ENCODE results near the gene TMPRSS7.
"Not testable (repeated sequence)": the region's sequence is repeated elsewhere in the genome, so short reads cannot be mapped to it uniquely, and the experiment has no call there.

Gene TMPRSS7

DNA sequence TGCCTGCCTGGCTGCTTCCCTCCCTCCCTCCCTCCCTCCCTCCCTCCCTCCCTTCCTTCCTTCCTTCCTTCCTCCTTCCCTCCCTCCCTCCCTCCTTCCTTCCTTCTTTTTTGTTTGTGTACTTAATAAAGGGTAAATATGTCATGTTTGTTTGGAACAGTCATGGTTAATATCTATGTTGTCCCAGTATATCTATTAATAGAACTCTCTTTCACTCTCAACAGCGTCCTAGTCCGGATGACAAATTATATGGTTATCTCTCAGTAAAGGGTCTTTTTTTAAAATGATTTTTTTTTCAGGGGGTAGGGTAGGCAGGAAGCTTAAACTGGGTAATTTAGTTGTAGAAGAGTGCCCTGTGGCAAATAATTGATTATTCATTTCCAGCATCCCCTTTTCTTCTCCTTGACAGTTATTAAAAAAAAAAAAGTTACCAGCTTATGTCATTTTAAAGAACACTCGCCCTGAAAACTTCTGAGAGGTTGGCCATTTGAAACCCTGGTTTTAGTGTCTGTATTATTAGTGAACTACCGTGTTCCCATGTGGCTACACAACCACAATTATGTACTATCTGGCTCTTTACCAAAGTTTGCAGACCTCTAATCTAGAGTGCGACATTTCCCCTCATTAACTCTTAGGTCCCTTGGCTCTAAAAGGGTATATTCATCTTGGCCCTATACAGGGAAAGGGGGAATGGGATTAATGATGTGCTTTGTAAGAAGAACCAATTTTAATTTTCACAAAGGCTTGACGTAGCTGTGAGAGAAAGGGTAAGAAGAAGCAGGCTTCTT lies 22.1 kb upstream of the TMPRSS7 start:
- DNase-seq (ENCODE audit: low read depth) = no peak

DNA sequence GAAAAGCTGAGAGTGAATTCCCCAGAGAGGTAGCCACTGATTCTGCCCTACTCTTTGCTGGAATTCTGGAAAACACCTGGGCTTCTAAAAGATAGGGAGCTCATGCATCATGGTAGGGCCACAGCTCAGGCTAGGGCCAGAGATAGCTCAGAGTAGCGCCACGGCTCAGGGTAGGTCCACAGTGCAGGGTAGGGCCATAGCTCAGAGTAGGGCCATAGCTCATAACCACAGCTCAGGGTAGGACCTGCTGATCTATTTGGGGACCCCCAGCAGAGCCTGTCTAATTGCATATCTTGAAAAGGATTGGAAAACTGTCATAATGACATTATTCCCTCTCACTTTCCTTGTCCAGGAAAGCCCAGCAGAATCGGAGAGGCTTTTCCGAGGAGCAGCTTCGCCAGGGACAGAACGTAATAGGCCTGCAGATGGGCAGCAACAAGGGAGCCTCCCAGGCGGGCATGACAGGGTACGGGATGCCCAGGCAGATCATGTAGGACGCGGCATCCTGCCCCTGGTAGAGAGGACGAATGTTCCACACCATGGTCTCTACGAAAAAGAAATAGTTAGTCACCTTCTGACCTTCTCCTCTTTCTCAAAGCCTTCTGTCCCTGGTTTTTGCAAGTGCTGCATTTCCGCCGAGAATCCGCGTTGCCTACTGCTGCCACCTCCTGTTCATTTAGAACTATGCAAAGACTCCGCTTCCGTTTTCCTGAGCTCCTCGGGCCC lies 21.3 kb upstream of the TMPRSS7 start:
- DNase-seq (ENCODE audit: low read depth) = peak; percentile 53

DNA sequence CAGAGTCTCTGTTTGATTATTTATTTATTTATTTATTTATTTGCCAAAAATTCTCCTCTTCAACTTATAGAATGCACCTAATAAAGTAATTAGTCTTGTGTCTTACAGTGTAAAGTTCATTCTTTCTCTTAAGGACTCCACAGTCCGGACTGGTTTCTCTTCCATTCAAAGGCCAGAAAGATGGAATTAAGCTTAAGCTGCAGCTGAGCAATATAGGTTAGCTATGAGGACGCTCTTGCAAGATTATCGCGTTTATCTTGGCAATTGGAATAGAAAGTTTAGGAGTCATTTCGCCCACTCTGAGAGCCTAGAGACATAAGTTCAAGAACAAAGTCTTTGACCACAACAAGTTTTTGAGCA lies 20.8 kb upstream of the TMPRSS7 start:
- no peak for DNase-seq (ENCODE audit: low read depth)

DNA sequence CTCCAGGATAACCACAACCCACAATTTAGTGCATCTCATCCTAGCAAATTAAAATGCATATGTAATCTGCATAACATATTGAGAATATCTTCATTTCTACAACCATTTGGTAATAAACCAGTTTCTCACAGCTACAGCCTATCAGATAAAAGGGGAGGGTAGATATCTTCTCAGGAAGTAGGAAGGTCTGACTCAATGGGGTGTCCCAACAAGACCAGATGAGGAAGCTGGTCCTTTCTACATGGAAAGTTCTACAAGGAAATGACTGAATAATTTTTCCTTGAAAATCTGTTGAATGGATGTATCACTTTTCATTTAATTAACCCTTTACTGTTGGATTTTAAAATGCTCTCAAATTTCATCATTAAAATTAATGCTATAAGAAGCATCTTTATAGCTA lies 17.4 kb upstream of the TMPRSS7 start:
- DNase-seq (ENCODE audit: low read depth) = no peak

DNA sequence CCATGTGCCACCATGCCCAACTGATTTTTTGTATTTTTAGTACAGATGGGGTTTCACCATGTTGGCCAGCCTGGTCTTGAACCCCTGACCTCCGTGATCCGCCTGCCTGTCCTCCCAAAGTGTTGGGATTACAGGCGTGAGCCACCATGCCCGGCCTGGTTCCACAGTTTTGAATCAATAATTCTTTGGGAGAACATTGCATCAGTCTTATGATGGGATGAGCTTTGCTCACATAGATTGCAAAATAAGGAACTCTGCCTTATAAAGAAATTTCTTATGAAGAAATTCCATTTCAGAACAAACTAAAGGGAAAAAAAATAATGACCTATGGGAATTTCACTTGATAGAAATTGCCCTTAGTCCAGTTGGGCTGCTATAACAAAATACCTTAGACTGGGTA lies 15.8 kb upstream of the TMPRSS7 start:
- no peak for DNase-seq (ENCODE audit: low read depth)

DNA sequence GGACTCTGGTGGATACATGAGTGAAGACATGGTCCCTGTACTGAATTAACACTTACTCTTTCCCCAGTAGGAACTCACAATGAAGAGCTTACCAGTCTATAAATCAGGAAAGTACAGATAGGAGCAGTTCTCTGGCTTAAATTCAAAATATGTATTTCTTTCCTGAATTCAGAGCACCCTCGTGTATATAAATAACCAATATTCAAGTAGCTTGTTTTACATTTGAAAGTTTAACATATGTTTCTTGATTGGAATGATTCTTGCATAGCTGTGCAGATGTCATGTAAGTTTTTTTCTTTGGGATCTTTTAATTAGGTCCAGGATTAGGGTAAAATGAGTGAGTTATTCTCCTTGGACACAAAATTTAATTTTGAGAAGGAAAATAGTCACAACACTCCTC lies 14.8 kb upstream of the TMPRSS7 start:
- no peak for DNase-seq (ENCODE audit: low read depth)

DNA sequence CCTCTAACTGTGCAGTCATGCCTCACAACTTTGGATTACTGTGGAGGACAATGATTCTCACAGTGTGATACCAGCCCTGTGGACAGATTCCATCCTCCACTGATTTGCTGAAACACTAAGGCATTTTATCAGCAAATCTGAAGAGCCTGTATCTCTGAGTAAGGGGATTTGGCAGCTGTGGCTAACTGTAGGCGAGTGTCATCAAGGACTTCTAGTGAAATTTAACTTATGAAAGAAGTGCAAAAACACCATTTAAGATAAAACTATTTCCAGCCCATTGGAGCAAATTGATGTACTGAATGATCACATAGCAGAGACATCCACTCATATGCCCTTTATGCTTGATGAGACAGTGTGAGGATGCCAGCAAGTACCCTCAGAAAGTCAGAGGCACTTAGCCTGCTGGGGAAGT lies 13.9 kb upstream of the TMPRSS7 start:
- no peak for DNase-seq (ENCODE audit: low read depth)

DNA sequence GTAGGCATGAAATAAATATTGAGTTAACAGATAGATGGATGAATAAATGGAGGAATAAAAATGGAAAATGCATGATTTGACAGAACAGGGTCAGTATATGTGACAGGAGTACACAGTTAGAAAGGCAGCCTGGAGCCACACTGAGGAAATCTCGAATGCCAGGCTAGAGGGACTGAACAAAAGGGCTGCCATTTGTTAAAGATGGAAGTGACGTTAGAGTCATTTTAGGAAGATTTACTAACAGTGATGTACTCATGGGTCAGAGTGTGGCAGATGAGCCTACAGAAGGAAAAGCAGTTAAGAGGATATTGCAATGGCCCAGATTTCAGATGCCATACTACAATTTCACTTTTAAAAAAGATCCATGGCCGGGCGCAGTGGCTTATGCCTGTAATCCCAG lies 7.4 kb upstream of the TMPRSS7 start:
- no peak for DNase-seq (ENCODE audit: low read depth)

DNA sequence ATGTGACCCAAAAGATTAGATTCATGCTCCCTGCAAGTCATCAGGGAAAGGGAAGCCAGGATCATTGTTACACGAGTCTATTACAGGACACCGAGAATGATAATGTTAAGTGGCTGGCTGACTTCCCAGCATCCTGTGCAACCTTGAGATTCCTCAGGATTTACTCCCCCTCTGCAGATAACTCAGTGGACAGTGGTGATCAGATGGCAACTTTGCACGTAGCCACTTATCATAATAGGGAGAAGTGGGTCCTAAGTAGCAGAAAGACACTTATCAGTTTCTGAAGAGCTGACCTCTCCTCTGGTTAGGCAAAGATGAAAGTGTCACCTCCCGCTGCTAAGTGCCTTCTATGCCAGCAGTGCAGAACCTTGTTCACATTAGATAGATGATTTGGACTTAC lies 6.7 kb upstream of the TMPRSS7 start:
- DNase-seq (ENCODE audit: low read depth) = no peak

DNA sequence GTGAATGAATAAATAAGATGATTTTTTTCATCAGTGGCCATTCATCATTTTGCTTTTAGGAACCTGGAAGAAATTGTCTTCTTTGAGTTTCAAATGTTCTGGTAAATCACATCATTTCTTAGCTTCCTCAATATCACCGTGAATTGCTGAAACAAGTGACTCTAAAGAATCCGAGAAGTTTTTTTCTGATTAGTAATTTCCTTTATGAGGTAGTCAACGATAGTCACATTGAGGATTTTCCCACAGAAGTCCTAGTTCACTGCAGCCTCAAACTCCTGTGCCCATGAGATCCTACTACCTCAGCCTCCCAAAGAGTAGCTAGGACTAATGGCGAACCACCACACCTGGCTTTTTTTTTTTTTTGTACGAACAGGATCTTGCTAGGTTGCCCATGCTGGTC lies 3.6 kb upstream of the TMPRSS7 start:
- DNase-seq (ENCODE audit: low read depth) = no peak

DNA sequence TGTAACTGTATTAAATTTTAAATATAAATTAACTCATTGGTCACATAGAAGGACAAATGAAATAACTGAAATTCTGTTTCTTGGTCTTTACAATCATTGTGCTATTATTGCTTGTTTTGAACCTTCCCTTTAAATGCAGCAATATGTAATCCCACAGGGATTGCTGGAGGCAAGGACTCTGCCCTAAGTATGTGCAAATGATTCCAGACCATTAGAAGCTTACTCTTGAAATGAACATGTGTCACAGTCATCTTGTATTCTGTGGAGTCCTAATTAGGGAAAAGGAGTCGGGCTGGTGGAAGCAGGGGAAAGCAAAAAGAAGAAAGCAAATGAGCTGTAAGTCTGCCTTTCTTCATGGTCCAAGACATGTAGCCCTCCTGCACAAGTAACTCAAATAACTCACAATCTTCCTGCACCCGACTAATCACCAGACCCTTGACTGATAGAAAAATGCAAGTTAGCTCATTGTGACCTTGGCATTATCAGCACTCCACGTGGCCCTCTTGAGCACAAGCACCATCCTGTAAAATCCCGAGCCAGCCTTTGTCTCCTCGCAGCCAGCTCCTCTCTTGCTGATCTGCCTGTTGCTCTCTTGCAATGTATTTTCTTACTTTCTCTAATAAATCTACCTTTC lies 2.3 kb upstream of the TMPRSS7 start:
- no peak for DNase-seq (ENCODE audit: low read depth)

DNA sequence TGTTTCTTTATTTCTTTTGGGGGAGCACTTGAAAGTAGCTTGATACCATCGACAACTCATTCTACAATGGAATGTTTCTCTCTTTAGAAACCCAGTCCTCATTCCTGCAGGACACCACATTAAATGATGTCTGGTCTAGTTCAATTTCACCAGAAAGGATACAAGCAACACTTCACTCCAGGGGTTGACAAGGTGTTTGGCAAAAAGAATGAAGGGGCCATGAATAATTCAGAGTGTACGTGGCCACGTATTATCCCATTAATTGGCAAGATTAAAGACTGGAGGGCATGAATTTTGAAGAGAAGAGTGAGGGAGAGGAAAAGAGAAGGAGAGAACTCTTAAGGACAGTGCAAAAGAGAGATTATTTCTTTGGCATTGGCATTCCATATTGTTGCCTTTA lies 705 bp downstream of the TMPRSS7 start:
- no peak for DNase-seq (ENCODE audit: low read depth)

DNA sequence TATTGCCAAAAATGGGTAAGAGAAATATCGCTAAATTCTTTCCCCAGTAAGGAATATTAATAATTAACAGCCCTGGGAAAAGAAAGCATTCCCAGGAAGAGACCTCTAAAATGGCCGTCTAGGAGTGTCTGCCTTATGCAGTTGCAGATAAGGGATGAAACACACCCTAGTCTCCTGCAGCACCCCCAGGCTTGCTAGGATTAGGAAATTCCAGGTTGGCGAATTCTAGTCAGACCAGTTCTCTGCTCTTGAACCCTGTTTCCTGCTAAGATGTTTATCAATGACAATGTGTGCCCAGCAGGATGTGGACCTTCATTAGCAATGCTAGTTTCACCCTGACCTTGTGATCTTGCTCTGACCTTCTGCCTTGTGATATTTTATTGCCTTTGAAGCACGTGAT lies 2.7 kb downstream of the TMPRSS7 start:
- not testable (repeated sequence) for DNase-seq (ENCODE audit: low read depth)

DNA sequence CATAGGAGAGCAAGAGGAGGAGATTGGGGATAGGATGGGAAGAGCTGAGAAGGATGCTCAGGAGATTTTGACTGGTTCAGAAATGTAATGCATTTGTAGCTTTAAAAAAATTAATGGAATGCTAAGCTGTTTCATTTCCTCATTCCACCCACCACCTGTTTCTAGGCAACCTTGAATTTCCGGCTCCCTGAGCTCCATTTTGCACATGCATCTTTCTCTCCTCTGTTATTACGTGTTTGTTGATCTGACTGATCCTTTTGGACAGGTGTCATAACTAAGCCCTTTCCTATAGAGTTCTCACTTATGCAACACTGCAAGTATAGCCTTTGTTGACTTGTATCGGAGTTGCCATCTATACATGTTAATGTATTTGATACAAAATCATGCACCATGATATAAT lies 4.3 kb downstream of the TMPRSS7 start:
- DNase-seq (ENCODE audit: low read depth) = no peak

DNA sequence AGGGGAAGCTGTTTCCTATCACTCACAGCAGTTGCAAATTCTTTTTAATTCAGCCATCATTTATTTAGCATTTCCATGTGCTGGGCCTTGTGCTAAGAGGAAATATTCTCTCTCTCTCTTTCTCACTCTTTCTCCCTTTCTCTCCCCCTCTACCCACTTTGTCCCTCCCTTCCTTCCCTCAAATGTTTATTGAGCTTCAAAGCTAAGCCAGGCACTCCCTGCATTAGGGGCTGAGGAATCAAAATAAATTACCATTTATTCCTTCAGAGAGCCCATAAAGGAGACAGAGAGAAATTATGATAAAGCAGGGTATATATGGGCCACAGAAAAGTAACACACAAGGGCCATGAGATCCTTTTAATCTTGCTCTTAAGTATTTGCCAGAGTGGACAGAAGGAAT lies 6.8 kb downstream of the TMPRSS7 start:
- DNase-seq (ENCODE audit: low read depth) = no peak

DNA sequence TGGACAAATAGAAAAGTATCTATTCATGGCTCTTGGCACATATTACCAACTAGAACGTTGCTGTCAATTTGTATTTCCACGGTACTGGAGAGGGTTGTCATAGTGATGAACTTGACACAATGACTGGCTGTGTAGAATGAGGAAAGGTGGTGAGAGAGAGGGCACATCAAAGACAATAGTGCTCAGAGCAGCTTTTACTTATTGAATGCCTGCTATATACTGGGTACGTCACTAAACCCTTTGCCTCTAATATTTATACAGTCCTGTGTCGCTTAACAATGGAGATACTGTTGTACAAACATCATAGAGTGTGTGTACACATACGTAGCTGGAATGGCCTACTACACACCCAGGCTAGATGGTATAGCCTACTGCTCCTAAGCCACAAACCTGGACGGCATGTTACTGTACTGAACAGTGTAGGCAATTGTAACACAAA lies 8.3 kb downstream of the TMPRSS7 start:
- no peak for DNase-seq (ENCODE audit: low read depth)

DNA sequence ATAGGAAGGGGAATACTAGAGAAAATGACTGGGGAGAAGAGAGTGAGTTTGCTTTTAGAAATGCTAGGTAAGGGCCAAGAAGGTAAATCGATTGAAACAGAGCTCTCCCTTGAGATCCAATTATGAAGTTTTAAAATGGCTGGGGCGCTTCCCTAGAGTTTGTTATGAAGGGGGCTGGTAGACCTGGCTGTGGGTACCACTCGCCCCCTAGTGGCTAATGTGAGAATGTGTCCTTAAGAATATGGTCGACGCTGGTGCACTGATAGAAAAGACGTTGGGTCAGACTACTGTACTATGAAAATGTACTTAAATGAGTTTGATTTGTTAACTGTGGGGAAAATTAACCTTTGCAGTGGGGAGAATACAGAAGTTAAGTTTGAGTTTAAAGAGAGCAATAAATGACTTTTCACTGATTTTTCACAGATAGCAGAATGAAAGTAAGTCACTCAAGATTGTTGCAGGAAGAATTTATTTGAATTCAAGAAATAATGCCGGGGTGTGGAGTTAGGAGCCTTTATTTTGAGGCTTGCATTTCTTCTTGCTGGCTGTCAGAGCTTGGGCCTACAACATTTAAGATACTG lies 9.2 kb downstream of the TMPRSS7 start:
- DNase-seq (ENCODE audit: low read depth) = peak; percentile 12

DNA sequence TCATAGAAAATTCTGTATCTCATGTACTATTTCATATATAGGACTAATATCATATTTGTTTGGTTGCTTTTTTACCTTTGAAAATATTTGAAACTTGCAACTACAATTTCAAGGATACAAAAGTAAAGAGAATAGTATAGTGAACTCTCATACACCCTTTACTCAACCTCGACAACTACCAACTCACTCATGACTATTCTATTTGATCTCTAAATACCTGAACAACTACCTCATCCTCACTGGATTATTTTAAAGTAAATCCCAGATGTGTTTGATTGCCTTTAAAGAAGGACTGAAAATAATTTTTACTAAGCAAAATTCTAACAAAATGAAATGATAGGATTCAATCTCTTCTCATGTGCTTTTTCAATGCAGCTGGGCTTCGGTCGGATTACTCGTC lies 12.1 kb downstream of the TMPRSS7 start:
- DNase-seq (ENCODE audit: low read depth) = no peak

DNA sequence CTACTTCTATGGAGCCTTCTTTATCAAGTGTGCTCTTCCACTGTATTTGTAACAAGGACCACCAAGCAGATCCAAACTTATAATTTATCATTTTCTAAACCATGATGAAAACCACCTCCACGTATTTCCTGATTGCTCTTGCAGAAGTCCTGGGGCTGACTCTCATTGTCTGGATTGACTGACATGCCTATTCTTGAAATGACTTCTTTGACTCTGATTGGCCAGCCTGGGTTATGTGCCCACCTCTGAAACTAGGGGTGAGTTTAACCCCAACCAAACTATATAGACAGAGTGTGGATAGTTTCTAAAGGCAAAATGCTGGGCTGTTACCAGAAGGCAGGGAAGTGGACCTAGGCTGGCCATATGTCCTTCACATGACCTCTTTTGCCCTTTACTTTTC lies 12.7 kb downstream of the TMPRSS7 start:
- no peak for DNase-seq (ENCODE audit: low read depth)

DNA sequence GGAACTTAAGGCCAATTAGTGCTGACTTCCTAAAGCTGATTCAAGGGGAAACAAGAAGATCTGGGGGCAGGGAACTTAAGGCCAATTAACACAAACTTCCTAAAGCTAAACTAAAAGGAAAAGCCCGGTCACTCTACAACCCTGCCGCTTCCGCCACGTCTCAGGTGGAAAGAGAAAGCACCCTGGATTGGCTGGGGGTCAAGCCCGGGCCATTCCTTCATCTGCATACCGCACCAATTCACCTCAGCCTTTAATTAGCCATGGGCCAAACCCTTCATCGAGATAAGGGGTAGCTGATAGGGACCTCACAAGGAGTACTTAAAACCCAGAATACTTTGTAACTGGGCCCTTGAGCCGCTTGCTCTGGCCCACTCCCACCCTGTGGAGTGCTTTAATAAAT lies 14.4 kb downstream of the TMPRSS7 start:
- DNase-seq (ENCODE audit: low read depth) = no peak

DNA sequence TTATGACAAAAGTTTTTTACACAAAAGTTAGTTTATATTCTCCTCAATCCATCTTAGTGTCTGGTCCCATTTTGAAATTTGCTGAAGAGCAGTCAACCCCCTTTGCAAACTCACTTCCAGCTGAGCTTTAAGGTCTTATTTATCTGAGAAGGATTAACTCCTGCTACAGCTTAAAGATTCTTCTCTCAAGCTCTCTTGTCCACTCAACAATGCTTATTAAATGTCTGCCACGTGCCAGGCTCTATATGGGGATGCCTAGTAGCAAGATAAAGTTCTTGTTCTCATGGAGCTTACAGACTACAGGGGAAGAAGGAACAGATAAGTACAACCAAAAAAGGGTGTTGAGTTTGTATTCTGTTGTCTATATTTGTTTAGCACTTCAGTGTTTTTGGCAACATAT lies 18.7 kb downstream of the TMPRSS7 start:
- no peak for DNase-seq (ENCODE audit: low read depth)

DNA sequence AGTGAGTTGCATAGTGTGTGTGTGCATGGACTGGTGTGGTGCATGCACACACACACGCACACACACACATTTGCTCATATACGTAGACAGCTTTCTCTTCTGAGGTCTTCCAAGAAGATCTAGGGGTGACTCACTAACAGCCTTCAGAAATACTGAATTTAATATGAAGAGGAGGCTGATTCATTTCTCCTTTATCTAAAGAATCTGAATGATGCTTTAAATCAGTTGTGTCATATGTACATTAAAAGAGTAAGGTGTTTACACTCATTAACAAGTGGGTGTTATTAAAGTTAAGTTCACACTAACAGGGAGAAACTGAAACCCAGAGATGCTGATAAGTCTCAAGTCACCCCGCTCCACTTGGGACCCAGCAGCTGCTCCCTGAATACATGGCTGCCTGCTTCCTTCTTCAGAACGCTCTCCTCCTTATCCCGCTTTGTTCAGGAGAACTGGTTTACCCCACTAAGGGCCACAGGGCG lies 22.0 kb downstream of the TMPRSS7 start:
- DNase-seq (ENCODE audit: low read depth) = no peak

DNA sequence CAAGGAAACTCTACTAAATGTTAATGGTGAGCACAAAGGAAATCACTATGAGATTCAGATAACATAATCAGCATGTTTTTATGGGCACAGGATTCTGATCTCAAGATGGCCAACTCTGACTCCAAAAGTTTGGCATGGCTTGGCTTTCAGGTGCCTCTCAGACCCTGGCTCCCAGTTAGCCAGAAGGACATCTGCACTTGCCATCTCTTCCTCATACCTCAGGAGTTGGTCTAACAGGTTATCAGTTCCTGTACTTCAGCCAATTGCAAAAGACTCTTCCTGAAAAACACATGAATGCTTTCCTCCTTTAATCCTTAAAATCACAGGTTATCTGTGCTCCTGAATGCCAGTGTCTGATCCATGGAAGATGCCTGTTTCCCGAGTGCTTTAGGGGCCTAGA lies 25.0 kb downstream of the TMPRSS7 start:
- DNase-seq (ENCODE audit: low read depth) = no peak
